ENCODE results near the gene GAL3ST1. TPM values are rescaled to one million over a fixed set of nuclear protein-coding genes. Genes with fewer than 3 reads are reported as not detected.
"Not testable (repeated sequence)": the region's sequence is repeated elsewhere in the genome, so short reads cannot be mapped to it uniquely, and the experiment has no call there.

GAL3ST1 gene
- total and polyA plus RNA-seq, 3 experiments from 2014 or later = 0.13 to 0.31 (median 0.13) TPM

- H3K4me1 ChIP-seq (ENCODE audit: insufficient read depth, low read length); H3K9me3 ChIP-seq (ENCODE audit: low read length); H3K27ac Mint-ChIP-seq; H3K4me1 Mint-ChIP-seq; H3K9me3 Mint-ChIP-seq; H3K36me3 ChIP-seq (ENCODE audit: insufficient read depth, low read length); H3K4me3 ChIP-seq (ENCODE audit: low read length); H3K36me3 Mint-ChIP-seq; DNase-seq; H3K4me3 Mint-ChIP-seq; POLR2A ChIA-PET; CTCF ChIA-PET; H3K27ac ChIP-seq (ENCODE audit: low read depth, low read length); H3K27me3 ChIP-seq (ENCODE audit: insufficient read depth, low read length, poor library complexity, severe bottlenecking); H3K27me3 Mint-ChIP-seq: not testable (repeated sequence)
These were observed 13.7 kb downstream of the GAL3ST1 start for GRCh38 chr22:30560643-30561202.

- no peak overlapping the region for H3K27ac Mint-ChIP-seq
- DNase-seq = no peak
- H3K4me1 Mint-ChIP-seq = no peaks in the 10 kb centered on the region
- no peak overlapping the region for H3K4me3 Mint-ChIP-seq
- Histone ChIP-seq H3K4me3 (ENCODE audit: low read length) (no peak overlapping the region), H3K27ac (ENCODE audit: low read depth, low read length) (no peak overlapping the region), H3K36me3 (ENCODE audit: insufficient read depth, low read length) (no peaks in the 10 kb centered on the region), H3K9me3 (ENCODE audit: low read length) (no peaks in the 10 kb centered on the region), H3K27me3 (ENCODE audit: insufficient read depth, low read length, poor library complexity, severe bottlenecking) (no peaks in the 10 kb centered on the region), H3K4me1 (ENCODE audit: insufficient read depth, low read length) (no peaks in the 10 kb centered on the region)
- H3K36me3 Mint-ChIP-seq = no peaks in the 10 kb centered on the region
- ChIA-PET POLR2A (no interaction called here), CTCF (no interaction called here)
- peaks cover 2 to 6% of the 10 kb centered on the region in 2 donors for H3K27me3 Mint-ChIP-seq
- no peaks in the 10 kb centered on the region for H3K9me3 Mint-ChIP-seq
These were observed 14.6 kb downstream of the GAL3ST1 start for GRCh38 chr22:30559889-30560288.

- DNase-seq = no peak
- Histone ChIP-seq H3K27me3 (ENCODE audit: insufficient read depth, low read length, poor library complexity, severe bottlenecking) (no peaks in the 10 kb centered on the region), H3K4me3 (ENCODE audit: low read length) (no peak overlapping the region), H3K4me1 (ENCODE audit: insufficient read depth, low read length) (no peaks in the 10 kb centered on the region), H3K27ac (ENCODE audit: low read depth, low read length) (no peak overlapping the region), H3K36me3 (ENCODE audit: insufficient read depth, low read length) (no peaks in the 10 kb centered on the region), H3K9me3 (ENCODE audit: low read length) (no peaks in the 10 kb centered on the region)
- ChIA-PET POLR2A (no interaction called here), CTCF (no interaction called here)
- peaks cover 2 to 6% of the 10 kb centered on the region in 2 donors for H3K27me3 Mint-ChIP-seq
- no peak overlapping the region for H3K27ac Mint-ChIP-seq
- no peaks in the 10 kb centered on the region for H3K9me3 Mint-ChIP-seq
- H3K4me3 Mint-ChIP-seq = no peak overlapping the region
- H3K4me1 Mint-ChIP-seq = no peaks in the 10 kb centered on the region
- no peaks in the 10 kb centered on the region for H3K36me3 Mint-ChIP-seq
These were observed 17.2 kb downstream of the GAL3ST1 start for GRCh38 chr22:30557243-30557642.

- no peaks in the 10 kb centered on the region for H3K4me1 ChIP-seq (ENCODE audit: insufficient read depth, low read length)
- Mint-ChIP-seq H3K27ac (no peak overlapping the region), H3K4me3 (no peak overlapping the region), H3K9me3 (no peaks in the 10 kb centered on the region), H3K4me1 (no peaks in the 10 kb centered on the region), H3K36me3 (no peaks in the 10 kb centered on the region), H3K27me3 (peaks cover 2% of the 10 kb centered on the region in 2 donors)
- H3K27ac ChIP-seq (ENCODE audit: low read depth, low read length) = no peak overlapping the region
- no peaks in the 10 kb centered on the region for H3K9me3 ChIP-seq (ENCODE audit: low read length)
- H3K4me3 ChIP-seq (ENCODE audit: low read length) = no peak overlapping the region
- H3K36me3 ChIP-seq (ENCODE audit: insufficient read depth, low read length) = no peaks in the 10 kb centered on the region
- no peak for DNase-seq
- no peaks in the 10 kb centered on the region for H3K27me3 ChIP-seq (ENCODE audit: insufficient read depth, low read length, poor library complexity, severe bottlenecking)
- ChIA-PET CTCF (no interaction called here), POLR2A (no interaction called here)
These were observed 18.1 kb downstream of the GAL3ST1 start for GRCh38 chr22:30556388-30556787.

GRCh38 chr22:30555282-30556210 is 18.9 kb downstream of the GAL3ST1 start:
- Histone ChIP-seq H3K4me3 (ENCODE audit: low read length) (no peak overlapping the region), H3K27ac (ENCODE audit: low read depth, low read length) (no peak overlapping the region), H3K36me3 (ENCODE audit: insufficient read depth, low read length) (no peaks in the 10 kb centered on the region), H3K9me3 (ENCODE audit: low read length) (no peaks in the 10 kb centered on the region), H3K27me3 (ENCODE audit: insufficient read depth, low read length, poor library complexity, severe bottlenecking) (no peaks in the 10 kb centered on the region), H3K4me1 (ENCODE audit: insufficient read depth, low read length) (no peaks in the 10 kb centered on the region)
- ChIA-PET CTCF (no interaction called here), POLR2A (no interaction called here)
- DNase-seq = no peak
- H3K27me3 Mint-ChIP-seq = peaks cover 0 to 2% of the 10 kb centered on the region in 2 donors
- no peaks in the 10 kb centered on the region for H3K36me3 Mint-ChIP-seq
- no peaks in the 10 kb centered on the region for H3K9me3 Mint-ChIP-seq
- no peak overlapping the region for H3K4me3 Mint-ChIP-seq
- H3K27ac Mint-ChIP-seq = peak overlapping the region in 1 of 8 donors; percentile 78
- H3K4me1 Mint-ChIP-seq = no peaks in the 10 kb centered on the region

- Mint-ChIP-seq H3K27me3 (peaks cover 3 to 8% of the 10 kb centered on the region in 2 donors), H3K4me1 (no peaks in the 10 kb centered on the region), H3K4me3 (no peak overlapping the region), H3K9me3 (no peaks in the 10 kb centered on the region), H3K36me3 (no peaks in the 10 kb centered on the region), H3K27ac (peak overlapping the region in 1 of 8 donors; percentile 43)
- Histone ChIP-seq H3K36me3 (ENCODE audit: insufficient read depth, low read length) (no peaks in the 10 kb centered on the region), H3K4me1 (ENCODE audit: insufficient read depth, low read length) (no peaks in the 10 kb centered on the region), H3K27me3 (ENCODE audit: insufficient read depth, low read length, poor library complexity, severe bottlenecking) (no peaks in the 10 kb centered on the region), H3K4me3 (ENCODE audit: low read length) (no peak overlapping the region), H3K27ac (ENCODE audit: low read depth, low read length) (no peak overlapping the region), H3K9me3 (ENCODE audit: low read length) (no peaks in the 10 kb centered on the region)
- ChIA-PET POLR2A (no interaction called here), CTCF (no interaction called here)
- no peak for DNase-seq
These were observed 20.5 kb downstream of the GAL3ST1 start for GRCh38 chr22:30553971-30554370.

- no peaks in the 10 kb centered on the region for H3K36me3 ChIP-seq (ENCODE audit: insufficient read depth, low read length)
- ChIA-PET CTCF (no interaction called here), POLR2A (no interaction called here)
- H3K36me3 Mint-ChIP-seq = no peaks in the 10 kb centered on the region
- H3K27ac ChIP-seq (ENCODE audit: low read depth, low read length) = no peak overlapping the region
- H3K4me1 Mint-ChIP-seq = no peaks in the 10 kb centered on the region
- peaks cover 5 to 14% of the 10 kb centered on the region in 2 donors for H3K27me3 Mint-ChIP-seq
- no peak for DNase-seq
- no peaks in the 10 kb centered on the region for H3K4me1 ChIP-seq (ENCODE audit: insufficient read depth, low read length)
- no peak overlapping the region for H3K4me3 Mint-ChIP-seq
- H3K4me3 ChIP-seq (ENCODE audit: low read length) = no peak overlapping the region
- H3K9me3 Mint-ChIP-seq = no peaks in the 10 kb centered on the region
- H3K27ac Mint-ChIP-seq = no peak overlapping the region
- no peaks in the 10 kb centered on the region for H3K27me3 ChIP-seq (ENCODE audit: insufficient read depth, low read length, poor library complexity, severe bottlenecking)
- no peaks in the 10 kb centered on the region for H3K9me3 ChIP-seq (ENCODE audit: low read length)
These were observed 21.7 kb downstream of the GAL3ST1 start for GRCh38 chr22:30552719-30553118.

GRCh38 chr22:30551813-30552212 is 22.7 kb downstream of the GAL3ST1 start:
- H3K27ac Mint-ChIP-seq; H3K9me3 ChIP-seq (ENCODE audit: low read length); H3K4me1 ChIP-seq (ENCODE audit: insufficient read depth, low read length); POLR2A ChIA-PET; CTCF ChIA-PET; H3K9me3 Mint-ChIP-seq; H3K4me3 Mint-ChIP-seq; DNase-seq; H3K4me1 Mint-ChIP-seq; H3K36me3 ChIP-seq (ENCODE audit: insufficient read depth, low read length); H3K36me3 Mint-ChIP-seq; H3K4me3 ChIP-seq (ENCODE audit: low read length); H3K27ac ChIP-seq (ENCODE audit: low read depth, low read length); H3K27me3 ChIP-seq (ENCODE audit: insufficient read depth, low read length, poor library complexity, severe bottlenecking): not testable (repeated sequence)
- peaks cover 5 to 22% of the 10 kb centered on the region in 2 donors for H3K27me3 Mint-ChIP-seq
